DMS114 treated with DMSO at 0.1 percent for 48 hours (cell line): ENCODE data around the gene QSOX1.

Experiments used
- DNase-seq: peaks from one replicate; lab custom pipeline; 2025; ENCODE audit not compliant: unreplicated experiment; lab: John Stamatoyannopoulos, UW

QSOX1 gene

DNA sequence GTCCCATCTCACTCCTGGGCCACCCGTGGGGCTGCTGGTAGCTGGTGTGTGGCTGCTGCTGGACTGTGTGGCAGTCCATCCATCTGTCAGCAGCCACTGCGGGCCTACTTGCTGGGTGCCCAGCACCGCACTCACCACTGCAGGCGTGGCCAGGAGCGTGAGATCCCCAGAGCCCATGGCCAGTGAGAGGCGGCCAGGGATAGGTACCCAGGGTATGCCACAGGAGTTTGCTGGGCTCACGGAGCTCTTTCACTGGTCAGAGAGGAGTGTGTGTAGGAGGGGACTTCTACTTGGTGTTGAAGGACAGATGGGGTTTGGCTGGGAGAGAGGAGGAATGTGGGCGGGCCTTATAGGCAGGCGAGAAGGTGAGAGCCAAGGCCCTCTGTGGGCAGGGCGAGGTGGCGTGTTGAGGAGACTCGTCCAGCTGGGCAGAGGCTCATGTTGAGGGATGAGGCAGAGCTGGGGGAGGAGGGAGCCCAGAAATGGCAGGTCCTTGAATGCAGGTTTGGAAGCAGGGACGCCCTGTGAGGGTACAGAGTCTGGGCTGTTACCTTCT is 15.0 kb downstream of the QSOX1 start:
- no peak for DNase-seq

DNA sequence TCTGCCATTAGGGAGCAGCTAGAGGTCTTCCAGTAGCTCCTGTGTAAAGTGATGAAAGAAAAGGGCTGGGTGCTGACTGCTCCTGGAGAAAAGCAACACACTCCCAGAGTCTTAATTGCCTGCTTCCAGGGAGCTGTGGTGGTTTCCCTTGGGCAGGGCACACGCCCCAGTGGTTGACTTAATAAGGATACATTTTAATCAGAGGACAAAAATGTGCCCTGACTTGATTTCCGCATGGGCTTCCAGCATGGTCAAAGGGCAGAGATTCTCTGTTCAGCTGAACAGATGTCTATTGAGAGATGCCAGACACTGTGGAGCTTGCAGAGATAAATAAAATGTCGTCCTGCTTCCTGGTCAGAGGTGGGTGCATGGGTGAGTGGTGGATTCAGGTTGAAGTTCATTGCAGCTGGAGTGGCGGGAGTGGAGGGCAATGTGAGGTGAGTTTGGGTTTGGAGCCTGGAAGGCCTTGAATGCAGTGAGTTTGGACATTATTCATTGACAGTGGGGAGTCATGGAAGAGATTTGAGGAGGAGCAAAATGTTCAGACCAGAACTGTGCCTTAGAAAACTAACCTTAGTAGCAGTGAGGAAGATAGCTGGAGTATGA is 16.0 kb downstream of the QSOX1 start:
- no peak for DNase-seq

DNA sequence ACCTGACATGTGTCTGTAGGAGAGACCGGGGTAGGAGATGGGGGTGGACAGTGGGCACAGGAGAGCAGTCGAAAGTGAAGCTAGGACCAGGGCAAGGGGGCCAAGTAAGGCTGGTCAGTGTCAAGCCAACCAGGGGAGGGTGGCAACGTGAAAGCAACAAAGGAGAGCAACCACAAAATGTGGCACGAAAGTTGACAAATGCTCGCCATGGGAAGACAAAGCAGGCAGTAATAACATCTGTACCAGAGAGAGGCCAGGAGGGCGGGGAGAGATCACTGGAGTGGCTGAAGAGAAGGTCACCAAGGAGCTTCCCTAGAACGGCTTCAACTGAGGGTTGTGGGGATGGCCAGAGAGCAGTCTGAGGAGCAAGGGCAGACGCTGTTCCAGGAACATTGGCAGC is 17.0 kb downstream of the QSOX1 start:
- DNase-seq = no peak

DNA sequence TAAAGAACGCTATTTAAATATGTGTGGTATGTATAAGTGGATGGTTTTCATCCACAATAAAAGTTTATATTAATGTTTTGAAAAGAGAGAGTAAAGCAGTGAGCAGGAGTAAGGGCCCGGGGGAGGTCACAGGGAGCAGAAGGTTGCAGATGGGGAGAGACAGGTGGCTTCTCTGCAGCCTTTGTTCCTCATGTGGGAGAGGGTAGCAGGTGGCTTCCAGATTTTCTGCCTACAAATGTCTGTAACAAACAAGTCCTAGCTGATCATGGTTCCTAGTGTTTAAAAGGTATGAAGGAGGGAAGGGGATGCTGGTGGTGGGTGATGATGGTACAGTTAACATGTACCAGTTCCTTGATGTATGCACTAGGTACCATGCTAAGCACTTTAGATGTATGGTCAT is 18.8 kb downstream of the QSOX1 start:
- no peak for DNase-seq

DNA sequence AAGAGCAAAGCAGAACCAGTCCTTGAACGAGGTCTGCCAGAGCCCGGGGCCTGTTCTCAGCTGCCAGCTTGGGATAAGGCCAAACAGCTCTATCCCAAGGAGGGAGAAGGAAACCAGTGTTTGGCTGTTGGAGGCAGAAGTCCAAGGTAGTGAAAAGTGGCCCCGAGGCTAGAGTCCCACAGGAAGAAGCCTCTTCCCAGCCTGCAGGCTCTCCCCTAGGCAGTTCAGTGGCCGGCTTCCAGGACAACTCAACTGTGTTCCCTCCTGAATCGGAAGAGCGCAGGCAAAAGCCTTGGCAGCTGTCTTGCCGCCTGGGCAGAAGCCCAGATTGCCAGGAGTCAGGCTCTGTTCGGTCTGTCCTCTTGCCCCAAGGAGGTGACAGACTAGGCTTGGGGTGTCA is 19.3 kb downstream of the QSOX1 start:
- no peak for DNase-seq

DNA sequence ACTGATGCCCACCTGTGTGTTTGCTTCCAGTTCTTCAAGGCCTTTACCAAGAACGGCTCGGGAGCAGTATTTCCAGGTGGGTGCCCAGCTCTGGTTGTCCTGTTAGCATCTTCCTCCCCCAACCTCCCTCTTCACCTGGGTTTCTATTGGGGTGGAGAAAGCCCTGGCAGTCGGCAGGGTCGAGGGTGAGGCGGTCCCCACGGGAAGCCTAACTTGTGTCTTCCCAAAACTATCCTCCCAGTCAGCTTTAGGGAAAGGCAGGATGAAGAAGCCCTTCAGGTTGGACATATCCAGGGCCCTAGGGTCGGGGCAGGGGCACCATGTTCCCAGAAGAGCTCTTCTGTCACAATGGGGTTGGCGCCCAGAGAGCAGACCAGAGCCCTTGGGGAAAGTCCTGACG is 20.6 kb downstream of the QSOX1 start:
- no peak for DNase-seq

DNA sequence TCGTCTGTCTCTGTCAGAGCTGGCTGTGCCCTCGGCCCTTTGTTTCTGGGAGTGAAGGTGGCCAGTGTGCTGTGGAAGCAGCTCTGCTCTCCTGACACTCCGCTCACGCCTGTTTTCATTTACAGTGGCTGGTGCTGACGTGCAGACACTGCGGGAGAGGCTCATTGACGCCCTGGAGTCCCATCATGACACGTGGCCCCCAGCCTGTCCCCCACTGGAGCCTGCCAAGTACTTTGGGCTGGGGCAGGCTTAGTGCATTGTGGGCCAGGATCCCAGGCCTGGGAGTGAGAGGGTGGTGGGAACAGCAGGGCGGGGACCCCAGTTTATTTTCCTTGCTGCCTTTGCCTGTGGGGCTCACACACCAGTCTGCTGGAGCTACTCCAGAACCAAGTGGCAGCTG is 21.1 kb downstream of the QSOX1 start:
- DNase-seq = no peak

DNA sequence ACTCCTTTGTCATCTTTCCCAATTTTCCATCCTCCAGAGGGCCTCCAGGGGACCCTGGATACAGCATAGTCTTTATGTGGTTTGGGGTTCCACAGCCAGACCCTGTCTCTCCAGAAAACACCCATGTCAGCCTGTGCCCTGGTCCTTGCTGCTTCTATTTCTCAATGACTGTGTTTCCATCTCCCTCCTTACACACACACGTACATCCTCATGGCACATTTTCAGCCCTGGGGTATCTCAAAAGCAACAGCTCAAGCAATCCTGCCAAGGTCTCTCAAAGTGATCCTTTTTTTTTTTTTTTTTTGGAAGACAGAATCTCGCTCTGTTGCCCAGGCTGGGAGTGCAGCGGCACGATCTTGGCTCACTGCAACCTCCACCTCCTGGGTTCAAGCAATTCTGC is 22.3 kb downstream of the QSOX1 start:
- DNase-seq = no peak

DNA sequence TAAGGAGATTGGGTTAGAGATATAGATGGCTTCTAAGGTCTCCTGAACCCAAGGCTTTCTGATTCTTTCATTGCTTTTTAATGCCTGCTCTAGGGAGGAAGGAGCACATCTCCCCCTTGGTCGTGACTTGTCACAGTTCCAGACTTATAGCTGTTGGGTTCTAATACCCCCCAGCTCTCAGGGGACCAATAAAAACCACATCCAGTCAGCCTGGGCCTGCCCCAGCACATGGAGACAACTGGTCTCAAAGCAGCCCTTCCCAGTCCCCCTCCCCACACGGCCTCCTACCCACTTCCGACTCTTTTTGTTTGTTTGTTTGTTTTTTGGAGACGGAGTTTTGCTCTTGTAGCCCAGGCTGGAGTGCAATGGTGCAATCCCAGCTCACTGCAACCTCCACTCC is 23.3 kb downstream of the QSOX1 start:
- DNase-seq = no peak

DNA sequence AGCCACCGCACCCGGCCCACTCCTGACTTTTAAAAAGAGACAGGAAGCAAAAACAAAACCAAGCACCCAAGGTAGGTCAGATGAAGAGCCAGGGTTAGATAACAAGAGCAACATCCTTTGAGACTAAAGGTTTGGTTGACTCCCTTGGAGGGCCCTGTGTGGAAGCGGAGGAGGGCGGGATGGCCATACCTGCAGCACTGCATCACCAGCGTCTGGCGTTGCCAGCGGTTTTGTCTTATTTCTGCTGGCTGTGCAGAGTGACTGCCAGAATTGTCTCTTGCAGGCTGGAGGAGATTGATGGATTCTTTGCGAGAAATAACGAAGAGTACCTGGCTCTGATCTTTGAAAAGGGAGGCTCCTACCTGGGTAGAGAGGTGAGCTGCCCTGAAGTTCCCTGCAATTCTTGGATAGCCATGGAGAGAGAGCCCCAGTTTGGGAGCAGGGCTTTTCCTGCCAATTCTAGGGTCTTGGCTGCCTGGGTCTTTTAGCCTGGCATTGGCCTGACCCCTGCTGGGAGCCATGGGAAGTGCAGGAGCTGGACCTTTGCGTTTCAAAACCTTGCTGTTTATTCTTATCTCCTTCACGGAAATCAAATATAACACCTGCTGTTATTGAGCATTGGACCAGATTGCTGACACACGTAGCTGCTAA is 24.0 kb downstream of the QSOX1 start:
- peak; percentile 16 for DNase-seq

DNA sequence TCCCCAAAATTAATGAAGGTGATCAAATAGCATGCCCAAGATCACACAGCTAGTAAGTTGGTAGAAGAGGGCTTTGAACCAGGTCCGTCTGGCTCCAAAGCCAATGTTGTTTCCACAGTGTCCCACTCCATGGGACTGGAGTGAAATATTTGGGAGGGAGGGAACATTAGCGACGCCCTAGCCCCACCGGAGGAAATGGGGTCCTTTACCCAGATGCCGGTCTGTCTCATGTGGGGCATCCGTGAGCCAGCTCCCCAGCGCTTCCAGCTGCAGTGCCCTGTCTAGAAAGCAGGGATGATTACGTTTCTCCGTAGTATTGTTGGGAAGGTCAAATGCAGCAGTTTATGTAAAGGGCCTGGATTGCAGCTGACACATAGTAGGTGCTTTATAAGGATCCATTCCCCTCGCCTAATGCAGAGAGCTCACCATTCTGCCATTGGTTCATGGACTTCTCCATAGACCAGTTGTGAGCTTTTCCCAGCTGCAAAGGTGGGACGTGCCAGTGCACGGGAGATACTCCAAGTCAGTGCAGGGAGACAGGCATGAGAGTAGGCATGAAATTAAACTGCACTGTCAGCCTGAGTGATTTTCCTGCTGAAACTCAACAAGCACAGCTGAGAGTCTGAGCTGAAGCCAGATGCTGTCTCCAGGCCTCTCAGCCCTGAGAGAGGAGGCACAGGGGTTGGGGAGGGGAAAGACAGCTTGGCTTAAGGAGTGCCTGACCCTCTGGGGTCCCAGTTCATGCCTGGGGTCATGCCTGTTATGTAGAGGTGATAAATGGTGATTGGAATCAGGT is 24.7 kb downstream of the QSOX1 start:
- DNase-seq = no peak

DNA sequence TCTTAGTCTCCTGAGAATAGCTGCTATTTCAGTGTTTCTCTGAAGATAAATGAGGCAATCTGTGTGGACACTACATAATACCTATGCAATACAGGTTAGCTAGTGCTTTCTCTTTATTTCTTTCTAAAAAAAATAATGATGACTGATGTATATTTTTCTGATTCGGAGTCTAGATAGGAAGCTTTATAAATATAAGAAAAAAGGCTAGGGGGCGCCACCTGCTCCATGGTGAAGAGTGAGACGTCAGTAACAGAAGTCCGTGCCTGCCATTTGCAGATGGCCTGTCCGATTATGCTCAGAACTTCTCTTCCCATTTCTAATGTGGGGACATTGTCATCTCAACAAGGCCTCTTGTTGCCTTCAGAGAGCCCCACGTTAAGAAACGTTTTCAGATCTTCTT is 26.4 kb downstream of the QSOX1 start:
- DNase-seq = peak; percentile 2

DNA sequence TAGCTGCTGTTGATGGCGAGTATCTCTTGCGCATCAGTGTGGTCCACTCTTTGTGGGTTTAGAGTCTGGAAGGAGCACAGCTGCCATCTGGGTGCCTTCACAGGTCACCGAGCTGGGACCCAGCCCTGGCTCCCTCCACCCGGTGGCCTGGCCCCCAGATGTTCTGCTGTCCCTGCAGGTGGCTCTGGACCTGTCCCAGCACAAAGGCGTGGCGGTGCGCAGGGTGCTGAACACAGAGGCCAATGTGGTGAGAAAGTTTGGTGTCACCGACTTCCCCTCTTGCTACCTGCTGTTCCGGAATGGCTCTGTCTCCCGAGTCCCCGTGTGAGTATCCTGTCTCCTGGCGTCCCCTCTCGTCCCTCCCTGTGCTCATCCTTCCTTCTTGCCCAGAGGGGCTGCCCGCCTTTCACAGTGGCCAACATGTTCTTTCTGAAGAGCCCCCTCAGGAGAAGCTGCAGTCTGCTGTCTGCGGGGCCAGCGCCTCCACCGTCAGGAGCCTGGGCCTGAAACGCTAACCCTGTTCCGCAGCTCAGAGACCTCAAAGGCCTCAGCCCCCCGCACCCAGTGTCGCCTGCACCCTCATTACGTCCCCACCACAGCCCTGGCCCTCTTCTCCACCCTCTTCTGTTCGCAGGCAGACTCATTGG is 27.4 kb downstream of the QSOX1 start:
- no peak for DNase-seq

DNA sequence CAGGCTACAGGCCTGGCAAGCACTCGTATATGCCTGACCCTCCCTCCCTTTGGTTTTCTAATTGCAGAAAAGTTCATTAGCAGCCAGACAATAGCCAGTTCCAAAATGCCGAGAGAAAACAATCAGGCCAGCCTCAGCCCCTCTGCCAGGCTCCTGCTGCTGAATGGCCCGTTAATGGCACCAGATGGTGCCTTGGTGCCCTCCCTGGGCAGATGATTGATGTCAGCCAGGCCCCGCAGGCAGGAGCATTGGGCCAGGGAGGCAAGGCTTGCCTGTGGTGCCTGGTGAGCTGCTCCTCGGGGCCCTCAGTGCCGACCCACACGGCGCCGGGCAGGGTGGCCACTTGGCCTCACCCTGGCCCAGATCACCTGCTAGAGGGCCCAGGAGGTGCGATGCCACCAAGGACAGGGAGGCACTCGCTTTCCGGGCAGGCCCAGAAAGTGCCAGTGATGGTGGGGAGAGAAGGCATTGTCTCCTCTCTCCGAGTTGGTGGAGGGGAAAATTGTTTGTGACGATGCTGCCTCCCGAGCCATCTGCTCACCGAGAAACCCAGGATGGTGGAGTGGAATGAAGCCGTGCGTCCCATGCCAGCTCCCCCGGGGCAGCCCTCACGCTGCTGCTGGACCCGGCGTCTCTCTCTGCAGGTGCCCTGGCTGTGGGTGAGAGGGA is 28.1 kb downstream of the QSOX1 start:
- DNase-seq = no peak

DNA sequence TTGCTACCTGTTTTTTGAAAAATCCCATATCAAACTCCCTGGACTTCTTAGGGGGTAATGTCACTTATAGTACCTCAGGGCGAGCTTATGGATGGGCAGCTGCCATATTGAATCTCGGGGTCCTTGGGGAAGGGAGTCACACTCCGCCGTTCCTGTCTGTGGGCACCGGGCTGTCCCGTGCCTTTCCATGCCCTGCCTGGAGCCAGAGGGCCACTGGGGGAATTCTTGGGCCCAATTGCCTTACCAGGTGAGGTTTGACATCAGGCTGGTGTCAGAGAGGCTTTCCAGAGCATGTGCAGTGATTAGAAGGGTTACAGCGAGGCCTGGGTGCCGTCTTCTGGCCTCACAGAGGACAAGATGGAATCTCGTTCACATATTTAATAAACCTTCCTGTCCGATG is 28.8 kb downstream of the QSOX1 start:
- no peak for DNase-seq

DNA sequence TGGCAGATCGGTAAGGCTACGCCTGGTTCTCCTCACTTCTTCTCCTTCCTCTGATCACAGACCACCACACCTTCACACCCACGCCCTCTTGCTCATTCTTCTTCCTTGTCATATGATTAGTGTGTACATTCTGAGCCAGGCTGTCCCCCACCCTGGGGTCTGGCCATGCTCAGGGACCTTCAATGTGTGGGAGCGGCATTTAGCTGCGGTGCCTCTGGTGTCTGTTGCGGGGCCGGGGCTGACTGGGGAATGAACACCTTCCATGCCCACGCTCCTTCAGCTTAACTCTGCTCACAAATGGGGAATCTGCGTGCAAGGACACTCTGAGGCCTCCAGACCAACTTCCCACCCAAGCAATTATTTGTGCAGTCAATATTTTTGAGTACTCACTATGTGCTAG is 29.4 kb downstream of the QSOX1 start:
- DNase-seq = no peak

DNA sequence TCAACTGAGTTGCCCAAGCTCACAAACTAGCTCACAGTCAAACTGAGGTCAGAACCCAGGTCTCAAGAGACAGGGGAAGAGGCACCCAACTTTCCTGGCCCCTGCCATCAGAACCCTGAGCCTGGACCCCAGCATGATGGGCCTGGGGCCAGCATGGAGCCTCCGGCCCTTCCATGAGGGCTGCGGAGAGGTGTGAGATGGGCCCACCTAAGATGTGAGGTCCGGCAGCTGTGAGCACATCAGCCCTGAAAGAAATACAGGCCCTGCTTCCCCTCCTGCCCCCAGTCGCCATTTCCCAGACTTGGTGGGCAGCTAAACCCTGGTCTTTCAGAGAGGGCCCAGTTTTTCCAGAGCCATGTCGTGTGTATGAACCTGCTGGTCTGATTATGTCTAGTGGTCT is 30.6 kb downstream of the QSOX1 start:
- DNase-seq = no peak

DNA sequence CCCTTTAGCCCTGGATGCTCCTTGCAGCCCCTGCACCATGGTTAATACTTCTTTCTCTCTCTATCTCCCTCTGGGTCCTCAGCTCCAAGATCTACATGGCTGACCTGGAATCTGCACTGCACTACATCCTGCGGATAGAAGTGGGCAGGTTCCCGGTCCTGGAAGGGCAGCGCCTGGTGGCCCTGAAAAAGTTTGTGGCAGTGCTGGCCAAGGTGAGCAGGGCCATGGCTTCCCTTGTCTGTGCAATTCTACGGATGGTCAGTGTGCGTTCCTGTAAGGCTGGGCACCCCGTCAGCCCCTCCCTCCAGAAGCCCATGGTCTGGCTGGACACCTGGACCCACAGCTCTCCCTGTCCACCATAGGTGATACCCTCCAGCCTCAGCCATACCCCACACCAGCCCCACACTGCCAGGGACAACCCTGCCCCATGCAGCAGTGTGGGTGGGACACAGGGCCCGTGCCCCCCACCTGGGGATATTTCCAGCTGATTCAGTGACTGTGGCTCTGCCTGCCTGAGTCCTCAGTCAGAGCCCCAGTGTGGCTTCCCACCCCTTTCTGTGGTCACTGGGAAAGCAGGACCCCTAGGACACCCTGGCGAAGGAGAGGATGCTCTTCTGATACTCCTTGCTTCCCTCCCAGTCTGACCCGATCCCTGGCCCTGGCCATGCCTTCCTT is 31.4 kb downstream of the QSOX1 start:
- no peak for DNase-seq

DNA sequence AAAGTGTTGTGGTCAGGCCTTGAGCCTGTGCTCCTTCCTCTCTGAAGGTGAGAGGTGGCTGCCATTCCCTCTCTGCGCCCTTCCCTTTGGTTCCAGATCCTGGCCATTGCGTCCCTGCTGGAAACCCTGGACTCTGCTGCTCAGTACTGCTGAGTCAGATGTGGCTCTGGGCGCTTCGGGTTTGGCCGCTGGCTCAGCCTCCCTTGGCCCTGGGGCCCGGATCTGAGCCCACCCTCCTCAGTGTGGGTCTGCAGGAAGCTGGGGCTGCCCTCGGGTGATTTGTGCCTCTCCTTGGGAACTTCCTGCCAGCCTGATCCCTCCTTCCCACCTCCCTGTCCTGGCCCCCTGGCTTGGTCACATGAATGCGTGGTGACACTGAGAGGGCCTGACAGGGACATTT is 32.2 kb downstream of the QSOX1 start:
- DNase-seq = no peak

DNA sequence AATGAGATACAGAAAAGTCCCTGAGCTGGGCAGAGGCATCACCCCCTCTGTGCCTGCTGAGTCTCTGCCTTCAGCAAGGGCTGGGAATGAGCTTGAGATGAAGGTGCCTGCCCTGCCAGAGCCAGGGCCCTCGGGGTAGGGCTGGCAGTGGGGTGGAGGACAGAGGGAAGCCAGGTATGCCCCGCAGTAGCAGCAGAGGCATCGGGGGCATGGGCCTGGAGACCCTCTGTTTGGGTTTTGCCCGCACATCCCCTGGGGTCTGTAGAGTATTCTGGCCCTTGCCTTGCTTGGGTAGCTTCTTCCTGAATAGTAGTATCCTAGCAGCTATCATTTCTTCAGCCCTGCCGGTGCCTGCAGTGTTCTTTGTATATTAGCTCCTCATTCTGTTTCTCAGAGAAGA is 33.0 kb downstream of the QSOX1 start:
- no peak for DNase-seq

DNA sequence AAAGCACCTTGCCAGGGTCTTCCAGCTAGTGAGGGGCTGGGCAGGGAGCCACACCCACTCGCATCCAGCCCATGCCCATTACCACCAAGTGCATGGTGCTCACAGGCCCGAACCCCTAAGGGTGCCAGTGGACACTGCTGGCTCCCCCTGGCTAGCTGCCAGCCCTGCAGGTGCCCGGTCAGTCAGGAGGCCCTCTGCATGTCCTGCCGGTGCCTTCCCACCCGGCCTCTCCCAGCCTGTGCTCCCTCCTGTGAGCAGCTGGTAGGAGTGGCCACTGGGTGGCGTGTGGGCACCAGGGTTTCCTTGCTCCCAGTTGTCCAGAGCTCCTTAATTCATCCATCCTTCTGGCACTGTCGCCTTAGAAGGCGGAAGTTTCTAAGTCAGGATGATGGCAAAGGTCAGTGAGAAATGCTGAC is 33.4 kb downstream of the QSOX1 start:
- peak; percentile 60 for DNase-seq
